ENCODE results near the gene PLXNB2.

PLXNB2 gene

DNA sequence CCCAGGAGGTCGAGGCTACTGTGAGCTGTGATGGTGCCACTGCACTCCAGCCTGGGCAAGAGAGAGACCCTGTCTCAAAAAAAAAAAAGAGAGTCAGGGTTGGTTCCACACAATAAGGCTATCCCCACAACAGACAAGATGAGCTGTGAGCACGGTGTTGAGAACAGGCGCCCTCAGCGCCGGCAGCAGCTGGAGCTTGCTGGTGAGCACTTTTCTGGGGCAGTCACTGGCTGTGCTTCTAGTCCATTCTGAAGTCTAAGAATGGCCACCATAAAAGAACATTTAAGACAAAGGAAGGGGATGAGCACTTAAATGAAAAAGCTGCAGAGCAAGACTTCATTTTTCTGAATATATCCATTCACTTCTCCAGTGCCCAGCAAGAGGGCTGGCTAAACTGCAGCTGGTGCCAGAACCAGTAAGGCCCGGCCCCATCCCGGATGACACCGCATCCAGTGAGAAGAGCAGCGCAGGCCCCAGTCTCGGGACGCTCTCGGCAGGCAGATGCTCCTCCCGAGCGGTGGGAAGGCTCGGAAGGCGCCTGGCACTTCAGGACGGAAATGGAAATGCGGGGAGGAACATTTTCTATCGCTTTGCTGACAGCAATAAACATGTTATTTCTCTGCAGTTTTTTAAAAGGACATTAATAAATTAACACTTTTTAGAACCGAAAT is 74.8 kb downstream of the PLXNB2 start:
- DNase-seq (ENCODE audit: low read depth in 3 of 3), result no peak

DNA sequence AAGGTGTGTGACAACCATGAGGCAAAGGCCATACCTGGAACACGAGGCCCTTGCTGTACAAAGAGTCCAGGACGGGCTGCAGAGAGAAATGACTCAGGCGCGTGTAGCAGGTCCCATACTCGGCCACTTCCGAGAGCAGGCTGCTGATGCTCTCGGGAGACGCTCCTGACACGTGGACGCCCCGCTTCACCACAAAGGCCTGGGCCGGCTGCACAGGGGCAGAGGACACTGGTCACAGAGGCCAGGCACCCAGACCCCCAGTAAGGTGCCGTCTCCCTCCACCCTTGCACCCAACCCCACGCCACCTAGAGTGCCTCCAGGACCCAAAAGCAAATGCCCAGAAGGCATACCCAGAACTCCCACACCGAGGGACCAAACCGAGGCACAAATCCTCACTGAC is 78.1 kb downstream of the PLXNB2 start:
- no peak for DNase-seq (ENCODE audit: low read depth in 3 of 3)

DNA sequence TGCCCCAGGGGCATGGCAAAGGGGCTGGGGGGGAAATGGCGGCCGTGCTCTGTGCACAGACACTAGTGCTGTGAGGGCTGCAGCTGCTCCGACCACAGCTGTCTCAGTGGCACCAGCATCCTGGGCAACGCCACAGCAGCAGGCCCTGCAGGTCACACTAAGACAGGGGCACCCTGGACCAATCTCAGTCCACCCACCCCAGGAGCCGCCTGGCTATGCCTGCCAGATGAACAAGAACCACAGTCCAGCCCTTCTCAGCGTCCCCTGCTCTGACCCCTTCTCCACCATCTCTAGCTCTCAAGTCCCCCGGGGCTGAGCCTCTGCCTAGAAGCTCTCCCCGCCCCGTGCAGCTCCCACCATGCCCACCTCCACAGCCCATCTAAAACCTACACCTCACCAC is 79.1 kb downstream of the PLXNB2 start:
- no peak for DNase-seq (ENCODE audit: low read depth in 3 of 3)

DNA sequence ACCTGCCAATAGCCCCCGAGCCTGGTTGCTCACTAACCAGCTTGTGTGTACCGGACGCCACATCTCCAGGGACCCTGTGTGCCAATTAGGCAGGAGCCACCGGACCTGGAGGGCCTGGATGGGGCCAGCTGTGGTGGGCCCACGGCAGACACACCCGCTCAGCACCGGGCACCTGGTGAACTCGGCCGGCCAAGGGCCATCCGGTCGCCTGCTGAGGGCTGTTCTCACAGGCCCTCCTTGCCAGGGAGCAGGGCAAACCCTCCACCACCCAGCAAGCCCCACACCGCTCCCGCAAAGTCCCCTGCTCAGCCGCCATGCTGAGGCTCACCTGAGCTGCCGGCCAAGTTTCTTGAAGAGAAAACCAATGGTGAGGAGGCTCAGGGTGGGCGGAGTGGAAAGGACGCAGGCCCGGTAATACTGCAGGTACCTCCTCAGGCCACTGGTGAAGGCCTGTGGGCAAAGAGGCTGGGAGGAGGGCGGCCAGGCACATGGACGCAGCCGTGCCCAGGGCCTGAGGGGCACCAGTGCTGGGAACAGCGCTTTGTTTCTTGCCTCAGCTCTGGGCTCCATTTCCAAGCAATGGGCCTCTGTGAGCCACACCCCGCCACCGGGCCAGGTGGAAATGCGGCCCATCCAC is 79.7 kb downstream of the PLXNB2 start:
- DNase-seq (ENCODE audit: low read depth in 3 of 3), result no peak

GRCh38 chr22:50226875-50227165 is 80.6 kb downstream of the PLXNB2 start:
- DNase-seq (ENCODE audit: low read depth in 3 of 3), result no peak

DNA sequence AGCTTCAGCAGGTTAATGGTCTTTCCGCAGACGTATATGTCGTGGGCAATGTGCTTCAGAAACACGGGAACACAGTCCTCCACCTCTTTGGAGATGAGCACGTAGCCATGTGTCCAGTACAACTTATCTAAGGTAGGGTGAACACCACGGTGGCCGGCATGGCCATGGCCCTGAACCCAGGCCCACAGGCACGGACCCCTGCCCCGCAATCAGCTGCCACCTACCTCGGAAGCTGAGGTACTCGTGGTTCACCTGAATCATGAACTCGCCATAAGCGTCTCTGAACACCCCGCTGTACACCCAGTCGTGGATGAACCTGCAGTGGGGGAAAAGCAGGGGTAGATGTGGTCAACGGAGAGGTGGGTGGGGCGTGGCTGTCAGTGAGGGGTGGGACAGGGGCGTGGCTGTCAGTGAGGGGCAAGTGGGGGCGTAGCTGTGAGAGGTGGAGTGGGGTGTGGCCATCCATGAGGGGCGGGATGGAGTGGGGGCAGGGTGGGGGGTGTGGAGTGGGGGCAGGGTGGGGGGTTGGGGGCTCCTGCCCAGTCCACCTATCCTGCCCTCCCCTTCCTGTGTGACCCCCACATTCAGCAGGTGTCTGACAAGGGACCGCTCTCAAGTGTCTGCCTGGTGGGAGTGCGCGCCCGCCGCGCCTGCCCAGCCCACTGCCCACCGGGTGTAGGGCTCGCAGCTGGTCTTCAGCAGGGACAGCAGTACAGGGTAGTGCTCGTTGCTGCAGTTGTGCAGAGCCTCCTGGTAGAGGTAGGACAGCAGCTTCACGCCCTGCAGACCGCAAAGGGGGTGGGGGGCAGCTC is 81.2 kb downstream of the PLXNB2 start:
- DNase-seq (ENCODE audit: low read depth in 3 of 3), result no peak

GRCh38 chr22:50225200-50225969 is 82.1 kb downstream of the PLXNB2 start:
- DNase-seq (ENCODE audit: low read depth in 3 of 3), result no peak
